Keratinocyte (primary cell): ENCODE data around the gene PTPRN2. TPM values are rescaled to one million over a fixed set of nuclear protein-coding genes. Genes with fewer than 3 reads are reported as not detected.

ENCODE experiments used
- DNase-seq: peaks from one replicate; pipeline ENCODE4 v3.0.0-alpha.2; 2011; ENCODE audit warnings: low read depth, missing footprints, low spot score
- FAIRE-seq: peaks from 2 replicates; lab custom pipeline; 2011; peaks lifted over from hg19 to GRCh38; lab: Jason Lieb, UNC
- H2AFZ ChIP-seq: 2 replicates; pipeline ENCODE4 v1.6.0; 2012; ENCODE audit warnings: low read length, control low read depth, inconsistent platforms; ENCODE audit not compliant: control insufficient read depth
- H3K27ac ChIP-seq: 2 replicates; pipeline ENCODE4 v1.5.1; 2011; ENCODE audit warnings: low read length; ENCODE audit not compliant: control insufficient read depth, insufficient read depth
- H3K27me3 ChIP-seq: 3 replicates; pipeline ENCODE4 v1.6.0; 2011; ENCODE audit warnings: low read length; ENCODE audit not compliant: control insufficient read depth, insufficient read depth; ENCODE audit errors: extremely low read depth
- H3K36me3 ChIP-seq, 2 experiments: 2 replicates in 1 of 2; 3 replicates in 1 of 2; pipeline ENCODE4 v1.5.1; 2011; ENCODE audit warnings: low read length in 2 of 2, mild to moderate bottlenecking in 1 of 2; ENCODE audit not compliant: control insufficient read depth in 2 of 2, insufficient read depth in 2 of 2; ENCODE audit errors: extremely low read depth in 1 of 2
- H3K4me1 ChIP-seq: 3 replicates; pipeline ENCODE4 v1.5.1; 2011; ENCODE audit warnings: low read length; ENCODE audit not compliant: control insufficient read depth, insufficient read depth; ENCODE audit errors: extremely low read depth
- H3K4me2 ChIP-seq: 3 replicates; pipeline ENCODE4 v1.6.0; 2011; ENCODE audit warnings: low read depth, low read length; ENCODE audit not compliant: control insufficient read depth, insufficient read depth; ENCODE audit errors: extremely low read depth
- H3K4me3 ChIP-seq, 3 experiments: fragments of 200-600 bp in 1 of 3; sonication (generic) in 1 of 3; 2 replicates in 2 of 3; 3 replicates in 1 of 3; pipeline ENCODE4 v1.5.1; 2011 to 2016; ENCODE audit warnings: low read length in 3 of 3, mild to moderate bottlenecking in 3 of 3, control low read depth in 2 of 3, inconsistent platforms in 1 of 3, low read depth in 1 of 3, mixed read lengths in 1 of 3, mixed run types in 1 of 3, moderate library complexity in 1 of 3; ENCODE audit not compliant: control insufficient read depth in 2 of 3, insufficient read depth in 2 of 3; ENCODE audit errors: extremely low read depth in 1 of 3
- H3K79me2 ChIP-seq: 2 replicates; pipeline ENCODE4 v1.6.0; 2012; ENCODE audit warnings: low read length; ENCODE audit not compliant: control insufficient read depth, insufficient read depth
- H3K9ac ChIP-seq: 3 replicates; pipeline ENCODE4 v1.6.0; 2011; ENCODE audit warnings: low read length; ENCODE audit not compliant: control insufficient read depth, insufficient read depth; ENCODE audit errors: extremely low read depth
- H3K9me1 ChIP-seq: 3 replicates; pipeline ENCODE4 v1.6.0; 2011; ENCODE audit warnings: low read length; ENCODE audit not compliant: control insufficient read depth, insufficient read depth; ENCODE audit errors: extremely low read depth
- H3K9me3 ChIP-seq: 2 replicates; pipeline ENCODE4 v1.5.1; 2012; ENCODE audit warnings: low read depth, low read length; ENCODE audit not compliant: control insufficient read depth
- H4K20me1 ChIP-seq: 3 replicates; pipeline ENCODE4 v1.6.0; 2011; ENCODE audit warnings: low read length; ENCODE audit not compliant: control insufficient read depth, insufficient read depth; ENCODE audit errors: extremely low read depth
- CTCF ChIP-seq, 3 experiments: IDR thresholded peaks in 1 of 3; conservative IDR thresholded peaks in 1 of 3; optimal IDR thresholded peaks in 1 of 3; 2 replicates in 2 of 3; 3 replicates in 1 of 3; pipeline versions ENCODE3 to v1.5.1; 2011; ENCODE audit warnings: low read length in 3 of 3, mild to moderate bottlenecking in 3 of 3, moderate library complexity in 2 of 3, control low read depth in 1 of 3, inconsistent platforms in 1 of 3; ENCODE audit not compliant: insufficient read depth in 2 of 3; ENCODE audit errors: extremely low read depth in 1 of 3
- EZH2 ChIP-seq: IDR thresholded peaks from one replicate; pipeline ENCODE4 v1.6.1; 2012; ENCODE audit warnings: inconsistent platforms, mild to moderate bottlenecking, low read length, moderate library complexity
- dilution Hi-C: fragments of 300-500 bp; cut with MboI; formaldehyde crosslinking; loops from one replicate; pipeline ENCODE4 v1.7.0; 2020; ENCODE audit warnings: low sequenced_read_pairs; ENCODE audit not compliant: extremely low pct_ligation_motif_present
- polyA plus RNA-seq, 5 experiments: library from polyadenylated mRNA; depleted of rRNA in 3 of 5; stranded (reverse) in 3 of 5; stranded (forward) in 1 of 5; unstranded in 1 of 5; fragments of >200 nt; gene quantifications; 1 replicate in 1 of 5; 2 replicates in 3 of 5; 3 replicates in 1 of 5; pipeline versions ENCODE4 v1.2.1 to v1.2.3, GENCODE V29; 2011 to 2012; ENCODE audit warnings: missing spikeins in 2 of 5, low read depth in 1 of 5, low replicate concordance in 1 of 5

PTPRN2 gene
- polyA plus RNA-seq, 1 donor (not counting 4 experiments of a cell fraction or from before 2014, with no cell fraction given): not detected

GRCh38 chr7:158461824-158462223 lies 125.8 kb downstream of the PTPRN2 start:
- Histone ChIP-seq H4K20me1 (no peaks in the 10 kb centered on the region), H3K4me2 (no peak overlapping the region), H3K27ac (no peak overlapping the region), H3K79me2 (no peaks in the 10 kb centered on the region), H3K9me1 (no peaks in the 10 kb centered on the region), H3K4me1 (no peaks in the 10 kb centered on the region), H3K27me3 (no peaks in the 10 kb centered on the region), H3K9me3 (peaks cover 6% of the 10 kb centered on the region), H2AFZ (no peak overlapping the region), H3K4me3 (no peak overlapping the region), H3K36me3 (no peaks in the 10 kb centered on the region), H3K9ac (no peak overlapping the region)
- dilution Hi-C loops: no loop called here
- DNase-seq: no peak
- TF ChIP-seq CTCF (optimal IDR thresholded peaks at IDR 0.05 in 1 of 3, IDR thresholded peaks at IDR 0.05 in 1 of 3, conservative IDR thresholded peaks at IDR 0.05 in 1 of 3; ENCODE audit: extremely low read depth in 1 of 3, insufficient read depth in 2 of 3, low read length in 3 of 3) (no peak), EZH2 (no peak)
- FAIRE-seq: no peak

- no peaks in the 10 kb centered on the region for H3K79me2 ChIP-seq
- no peak for FAIRE-seq
- H3K4me3 ChIP-seq: no peak overlapping the region
- no peak for DNase-seq
- dilution Hi-C loops: no loop called here
- H3K9ac ChIP-seq: no peak overlapping the region
- H3K4me1 ChIP-seq: no peaks in the 10 kb centered on the region
- H3K4me2 ChIP-seq: no peak overlapping the region
- no peak overlapping the region for H3K27ac ChIP-seq
- H3K27me3 ChIP-seq: no peaks in the 10 kb centered on the region
- no peaks in the 10 kb centered on the region for H4K20me1 ChIP-seq
- H3K36me3 ChIP-seq: no peaks in the 10 kb centered on the region
- H3K9me1 ChIP-seq: no peaks in the 10 kb centered on the region
- no peak overlapping the region for H2AFZ ChIP-seq
- peaks cover 13% of the 10 kb centered on the region for H3K9me3 ChIP-seq
- no peak for TF ChIP-seq CTCF (optimal IDR thresholded peaks at IDR 0.05 in 1 of 3, IDR thresholded peaks at IDR 0.05 in 1 of 3, conservative IDR thresholded peaks at IDR 0.05 in 1 of 3; ENCODE audit: extremely low read depth in 1 of 3, insufficient read depth in 2 of 3, low read length in 3 of 3)
- TF ChIP-seq EZH2: no peak
Measured at GRCh38 chr7:158460665-158461064, 127.0 kb downstream of the PTPRN2 start.
